CD14-positive monocyte (primary cell): ENCODE data around the gene TRIM47. TPM values are rescaled to one million over a fixed set of nuclear protein-coding genes. Genes with fewer than 3 reads are reported as not detected.
"Not testable (repeated sequence)": the region's sequence is repeated elsewhere in the genome, so short reads cannot be mapped to it uniquely, and the experiment has no call there.

Experiments used
- DNase-seq, 3 donors: peaks; one replicate each; pipeline ENCODE4 v3.0.0-alpha.2; 2011 to 2022
- H2AFZ ChIP-seq: 2 replicates; pipeline ENCODE4 v1.6.0; 2012; ENCODE audit warnings: mild to moderate bottlenecking, low read depth, low read length, inconsistent platforms; ENCODE audit not compliant: insufficient read depth, poor library complexity, severe bottlenecking
- H3K27ac ChIP-seq, 2 donors: 1 replicate in 1 of 2; 2 replicates in 1 of 2; pipeline ENCODE4 v1.5.1; 2012 to 2013; ENCODE audit warnings: low read length in 2 of 2, control low read depth in 1 of 2, inconsistent platforms in 1 of 2, low read depth in 1 of 2, mild to moderate bottlenecking in 1 of 2
- H3K27me3 ChIP-seq, 2 donors: one replicate each; pipeline versions ENCODE4 v1.6.0 to v1.6.1; 2011 to 2013; ENCODE audit warnings: low read length in 2 of 2; ENCODE audit not compliant: control insufficient read depth in 2 of 2, insufficient read depth in 2 of 2
- H3K36me3 ChIP-seq, 2 donors: replicated peaks in 1 of 2; 1 replicate in 1 of 2; 2 replicates in 1 of 2; pipeline versions ENCODE4 v1.5.1 to v1.6.1; 2012 to 2013; ENCODE audit warnings: low read length in 2 of 2, control low read depth in 1 of 2, inconsistent platforms in 1 of 2, mild to moderate bottlenecking in 1 of 2; ENCODE audit not compliant: insufficient read depth in 2 of 2, control insufficient read depth in 1 of 2
- H3K4me1 ChIP-seq, 2 donors: 1 replicate in 1 of 2; 2 replicates in 1 of 2; pipeline versions ENCODE4 v1.5.1 to v1.6.1; 2012 to 2013; ENCODE audit warnings: low read length in 2 of 2, control low read depth in 1 of 2, inconsistent platforms in 1 of 2, mild to moderate bottlenecking in 1 of 2, moderate library complexity in 1 of 2; ENCODE audit not compliant: insufficient read depth in 2 of 2, control insufficient read depth in 1 of 2
- H3K4me2 ChIP-seq: replicated peaks from 2 replicates; pipeline ENCODE3; 2012; ENCODE audit warnings: low read length, moderate library complexity, mild to moderate bottlenecking; ENCODE audit not compliant: poor library complexity, severe bottlenecking; ENCODE audit errors: extremely low read depth
- H3K4me3 ChIP-seq, 3 experiments: fragments of 200-600 bp in 1 of 3; sonication (generic) in 1 of 3; replicated peaks in 1 of 3; 1 replicate in 2 of 3; 2 replicates in 1 of 3; pipeline ENCODE4 v1.5.1; 2011 to 2013; ENCODE audit warnings: low read length in 3 of 3, mild to moderate bottlenecking in 3 of 3, control low read depth in 2 of 3, low read depth in 2 of 3, inconsistent platforms in 1 of 3, moderate library complexity in 1 of 3
- H3K79me2 ChIP-seq: 2 replicates; pipeline ENCODE4 v1.6.0; 2012; ENCODE audit warnings: mild to moderate bottlenecking, control low read depth, inconsistent platforms, low read length, moderate library complexity; ENCODE audit not compliant: insufficient read depth
- H3K9ac ChIP-seq: 2 replicates; pipeline ENCODE4 v1.6.0; 2017; ENCODE audit warnings: low read length, mild to moderate bottlenecking; ENCODE audit not compliant: insufficient read depth, poor library complexity, severe bottlenecking
- H3K9me3 ChIP-seq, 2 donors: replicated peaks in 1 of 2; 1 replicate in 1 of 2; 2 replicates in 1 of 2; pipeline versions ENCODE4 v1.5.1 to v1.6.1; 2012 to 2013; ENCODE audit warnings: low read length in 2 of 2, control low read depth in 1 of 2; ENCODE audit not compliant: control insufficient read depth in 1 of 2, insufficient read depth in 1 of 2
- H4K20me1 ChIP-seq: 2 replicates; pipeline ENCODE4 v1.6.0; 2012; ENCODE audit warnings: mild to moderate bottlenecking, low read length, control low read depth, moderate library complexity; ENCODE audit not compliant: insufficient read depth
- H3K27ac Mint-ChIP-seq, 7 donors: one replicate each; pipeline ENCODE4 v1.8.0; 2020; ENCODE audit warnings: mild to moderate bottlenecking in 7 of 7, mixed read lengths in 7 of 7, moderate library complexity in 6 of 7, inconsistent platforms in 2 of 7
- H3K27me3 Mint-ChIP-seq, 3 donors: one replicate each; pipeline ENCODE4 v1.8.0; 2021 to 2022; ENCODE audit warnings: low read depth in 3 of 3, mild to moderate bottlenecking in 3 of 3, mixed read lengths in 3 of 3, moderate library complexity in 3 of 3, inconsistent platforms in 1 of 3
- H3K36me3 Mint-ChIP-seq, 2 donors: one replicate each; pipeline ENCODE4 v1.8.0; 2020; ENCODE audit warnings: mixed read lengths in 2 of 2, inconsistent platforms in 1 of 2, mild to moderate bottlenecking in 1 of 2
- H3K4me1 Mint-ChIP-seq: one replicate; pipeline ENCODE4 v1.8.0; 2020; ENCODE audit warnings: mild to moderate bottlenecking, mixed read lengths
- H3K4me3 Mint-ChIP-seq, 2 donors: one replicate each; pipeline ENCODE4 v1.8.0; 2020; ENCODE audit warnings: mild to moderate bottlenecking in 2 of 2, mixed read lengths in 2 of 2, moderate library complexity in 1 of 2
- H3K9me3 Mint-ChIP-seq, 7 donors: one replicate each; pipeline ENCODE4 v1.8.0; 2020 to 2022; ENCODE audit warnings: mixed read lengths in 7 of 7, mild to moderate bottlenecking in 6 of 7, moderate library complexity in 6 of 7, inconsistent platforms in 2 of 7
- WGBS: methylation state at CpG from one replicate; pipeline ENCODE4 v1.1.5; 2013; ENCODE audit warnings: missing lambda C conversion rate; ENCODE audit not compliant: insufficient coverage; 5-methylcytosine and 5-hydroxymethylcytosine counted together
- intact Hi-C, 2 donors: fragments of 100-400 bp; cut with micrococcal nuclease; formaldehyde crosslinking; loops; one replicate each; pipeline versions ENCODE4 v1.15.0 to v1.15.1; 2023
- polyA plus RNA-seq, 3 donors: library from polyadenylated mRNA; depleted of rRNA in 1 of 3; unstranded in 2 of 3; stranded (reverse) in 1 of 3; fragments of 300-500 nt in 2 of 3; fragments of >200 nt in 1 of 3; fragmentation: Illumina TruSeq in 2 of 3; gene quantifications; 1 replicate in 2 of 3; 2 replicates in 1 of 3; pipeline ENCODE4 v1.2.3, GENCODE V29; 2012 to 2021
- TF ChIP-seq, protein P1 (sequence below): fragments of 200-600 bp; IDR thresholded peaks from one replicate; pipeline ENCODE4 v1.8.0; 2022; ENCODE audit warnings: antibody characterized with exemption, mild to moderate bottlenecking

TRIM47 gene
- polyA plus RNA-seq, 3 donors = 0.20 TPM; not detected in 2

DNA sequence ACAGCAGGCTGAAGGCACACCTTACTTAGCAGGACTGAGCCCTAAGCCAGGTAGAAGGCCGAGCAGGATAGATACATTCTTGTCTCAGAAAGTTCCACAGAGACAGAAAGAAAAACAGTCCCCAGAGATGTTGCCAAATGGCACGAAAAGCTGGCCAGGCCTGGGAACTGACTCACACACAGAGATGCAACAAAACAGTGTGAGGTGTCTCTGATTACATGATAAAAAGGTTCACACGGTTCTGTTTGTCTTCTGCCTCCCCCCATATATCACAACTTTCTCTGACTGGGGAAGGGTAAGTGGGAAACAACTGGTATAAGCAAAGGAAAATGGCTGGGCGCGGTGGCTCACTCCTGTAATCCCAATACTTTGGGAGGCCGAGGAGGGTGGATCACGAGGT is 24.9 kb downstream of the TRIM47 start:
- Histone ChIP-seq H3K27me3 (no peaks in the 10 kb centered on the region), H3K4me3 (peak overlapping the region in 1 of 3 experiments; percentile 11), H3K4me1 (peaks cover 35 to 48% of the 10 kb centered on the region in 2 donors), H2AFZ (no peak overlapping the region), H4K20me1 (peaks cover 28% of the 10 kb centered on the region), H3K36me3 (peaks cover 30 to 35% of the 10 kb centered on the region in 2 donors), H3K4me2 (peak overlapping the region; percentile 86), H3K9me3 (no peaks in the 10 kb centered on the region), H3K9ac (no peak overlapping the region), H3K79me2 (peaks cover 51% of the 10 kb centered on the region), H3K27ac (peak overlapping the region in 1 of 2 donors; percentile 0)
- Mint-ChIP-seq H3K9me3 (peaks cover 0 to 2% (median 0%) of the 10 kb centered on the region in 7 donors), H3K36me3 (peaks cover 32 to 41% of the 10 kb centered on the region in 2 donors), H3K27ac (peak overlapping the region in 5 of 7 donors; percentile 30 to 76 (median 58)), H3K27me3 (peaks cover 0 to 3% (median 0%) of the 10 kb centered on the region in 3 donors), H3K4me1 (peaks cover 30% of the 10 kb centered on the region), H3K4me3 (peak overlapping the region in 1 of 2 donors; percentile 11)
- DNase-seq = peak in 1 of 3 donors; percentile 38
- intact Hi-C loops = no loop called here
- WGBS = 97% methylated on average over 3 of the region's 7 CpGs
- TF ChIP-seq, protein P1, sequence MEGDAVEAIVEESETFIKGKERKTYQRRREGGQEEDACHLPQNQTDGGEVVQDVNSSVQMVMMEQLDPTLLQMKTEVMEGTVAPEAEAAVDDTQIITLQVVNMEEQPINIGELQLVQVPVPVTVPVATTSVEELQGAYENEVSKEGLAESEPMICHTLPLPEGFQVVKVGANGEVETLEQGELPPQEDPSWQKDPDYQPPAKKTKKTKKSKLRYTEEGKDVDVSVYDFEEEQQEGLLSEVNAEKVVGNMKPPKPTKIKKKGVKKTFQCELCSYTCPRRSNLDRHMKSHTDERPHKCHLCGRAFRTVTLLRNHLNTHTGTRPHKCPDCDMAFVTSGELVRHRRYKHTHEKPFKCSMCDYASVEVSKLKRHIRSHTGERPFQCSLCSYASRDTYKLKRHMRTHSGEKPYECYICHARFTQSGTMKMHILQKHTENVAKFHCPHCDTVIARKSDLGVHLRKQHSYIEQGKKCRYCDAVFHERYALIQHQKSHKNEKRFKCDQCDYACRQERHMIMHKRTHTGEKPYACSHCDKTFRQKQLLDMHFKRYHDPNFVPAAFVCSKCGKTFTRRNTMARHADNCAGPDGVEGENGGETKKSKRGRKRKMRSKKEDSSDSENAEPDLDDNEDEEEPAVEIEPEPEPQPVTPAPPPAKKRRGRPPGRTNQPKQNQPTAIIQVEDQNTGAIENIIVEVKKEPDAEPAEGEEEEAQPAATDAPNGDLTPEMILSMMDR = no peak

DNA sequence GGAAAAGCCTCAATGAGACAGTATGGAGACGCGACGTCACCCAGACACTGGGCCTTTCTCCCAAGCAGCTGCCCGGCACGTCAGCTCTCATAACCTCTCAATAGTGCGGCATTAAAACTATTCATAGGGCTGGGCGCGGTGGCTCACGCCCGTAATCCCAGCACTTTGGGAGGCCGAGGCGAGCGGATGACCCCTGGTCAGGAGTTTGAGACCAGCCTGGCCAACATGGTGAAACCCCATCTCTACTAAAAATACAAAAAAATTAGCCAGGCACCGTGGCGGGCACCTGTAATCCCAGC is 26.7 kb downstream of the TRIM47 start:
- H3K4me3 ChIP-seq, intact Hi-C loops, H3K4me2 ChIP-seq, H3K9ac ChIP-seq, H3K9me3 Mint-ChIP-seq, H3K27me3 Mint-ChIP-seq, DNase-seq, H2AFZ ChIP-seq, H3K27ac ChIP-seq, H3K27me3 ChIP-seq, H3K9me3 ChIP-seq, H3K4me3 Mint-ChIP-seq: not testable (repeated sequence)
- WGBS = no CpG with 5 or more reads among the region's 15 CpGs
- H3K27ac Mint-ChIP-seq = peak overlapping the region in 1 of 7 donors; percentile 1
- peaks cover 46% of the 10 kb centered on the region for H4K20me1 ChIP-seq
- H3K4me1 Mint-ChIP-seq = peaks cover 21% of the 10 kb centered on the region
- peaks cover 50 to 59% of the 10 kb centered on the region in 2 donors for H3K36me3 Mint-ChIP-seq
- H3K79me2 ChIP-seq = peaks cover 50% of the 10 kb centered on the region
- peaks cover 48 to 53% of the 10 kb centered on the region in 2 donors for H3K36me3 ChIP-seq
- H3K4me1 ChIP-seq = peaks cover 20 to 38% of the 10 kb centered on the region in 2 donors
